Anterior cingulate cortex (tissue), 58 donors: ENCODE data around the gene KIF20A.
"Not testable (repeated sequence)": the region's sequence is repeated elsewhere in the genome, so short reads cannot be mapped to it uniquely, and the experiment has no call there.

Experiments used
- DNase-seq, 58 donors: peaks; one replicate each; lab custom pipeline; 2025; lab: John Stamatoyannopoulos, UW

Gene KIF20A

DNA sequence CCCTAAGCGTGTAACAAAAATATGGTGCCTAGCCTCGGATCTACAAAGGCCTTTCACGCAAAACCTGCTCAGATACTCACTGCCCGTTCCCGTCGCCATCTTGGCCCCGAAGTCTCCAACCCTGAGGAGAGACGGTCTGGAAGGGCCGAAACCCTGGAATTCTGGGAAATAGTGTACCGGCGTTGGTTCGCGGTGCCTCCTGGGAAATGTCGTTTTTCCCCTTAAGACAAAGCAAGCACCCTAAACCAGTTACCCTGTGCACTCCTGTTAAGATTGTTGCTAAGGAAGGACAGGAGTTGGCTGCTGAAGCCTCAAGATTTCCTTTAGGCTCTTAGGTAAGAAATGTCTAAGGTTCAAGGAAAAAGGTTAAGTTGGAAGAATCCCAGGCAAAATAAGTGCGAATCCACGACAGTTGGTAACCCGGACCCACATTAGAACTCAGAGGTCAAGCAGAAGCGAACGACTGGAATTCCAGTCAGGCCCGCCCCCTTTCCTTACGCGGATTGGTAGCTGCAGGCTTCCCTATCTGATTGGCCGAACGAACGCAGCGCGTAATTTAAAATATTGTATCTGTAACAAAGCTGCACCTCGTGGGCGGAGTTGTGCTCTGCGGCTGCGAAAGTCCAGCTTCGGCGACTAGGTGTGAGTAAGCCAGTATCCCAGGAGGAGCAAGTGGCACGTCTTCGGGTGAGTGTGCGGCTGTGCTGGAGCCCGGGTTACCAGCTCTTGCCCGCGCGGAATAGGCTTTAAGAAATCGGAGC lies at the start of gene KIF20A, which contains the start of gene BRD8:
Gene KIF20A, plus strand, starts transcription at position 597 of the 761 bp plus-strand sequence. CDS start 569 bp downstream, outside the sequence.
Gene BRD8, minus strand, starts transcription at position 115 of the 761 bp plus-strand sequence. Its CDS starts 16 bp downstream, at position 99.
- DNase-seq, result peak; percentile 46 to 98 (median 93)

DNA sequence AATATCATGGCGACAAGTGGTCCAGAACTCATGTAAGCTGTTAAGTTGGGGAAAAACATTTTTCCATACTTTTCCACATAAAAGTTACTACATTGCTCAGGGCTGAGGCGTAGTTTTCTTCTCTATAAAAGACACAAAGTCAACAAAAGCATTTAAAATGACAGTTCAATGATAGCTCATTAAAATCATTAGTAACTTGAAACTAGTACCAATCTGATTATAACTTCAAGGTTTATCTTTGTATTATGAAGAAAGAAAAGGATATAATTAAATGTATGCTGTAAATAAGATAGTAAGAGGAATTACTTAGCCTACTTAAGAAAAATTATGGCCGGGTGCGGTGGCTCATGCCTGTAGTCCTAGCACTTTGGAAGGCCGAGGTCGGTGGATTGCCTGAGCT lies 49.6 kb upstream of the KIF20A start:
- DNase-seq, result no peak

DNA sequence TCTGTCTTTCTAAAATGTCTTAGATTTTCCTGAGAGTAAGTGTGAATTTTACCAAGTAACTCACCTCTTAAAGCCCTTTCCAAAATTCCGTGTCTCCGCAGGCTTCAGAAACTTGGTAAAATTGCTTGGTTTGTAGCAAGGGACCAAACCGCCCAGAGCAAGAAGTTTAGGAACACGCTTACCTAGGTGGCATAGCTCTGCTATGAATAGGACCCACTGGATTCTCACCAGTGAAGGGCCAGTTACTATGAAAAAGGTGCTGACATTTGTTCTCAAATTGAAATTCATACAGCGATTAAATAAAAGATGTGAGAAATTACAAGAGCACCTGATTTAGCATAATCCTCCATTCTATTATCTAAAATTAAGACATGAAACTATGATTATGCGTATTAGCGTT lies 46.4 kb upstream of the KIF20A start:
- DNase-seq, result no peak

DNA sequence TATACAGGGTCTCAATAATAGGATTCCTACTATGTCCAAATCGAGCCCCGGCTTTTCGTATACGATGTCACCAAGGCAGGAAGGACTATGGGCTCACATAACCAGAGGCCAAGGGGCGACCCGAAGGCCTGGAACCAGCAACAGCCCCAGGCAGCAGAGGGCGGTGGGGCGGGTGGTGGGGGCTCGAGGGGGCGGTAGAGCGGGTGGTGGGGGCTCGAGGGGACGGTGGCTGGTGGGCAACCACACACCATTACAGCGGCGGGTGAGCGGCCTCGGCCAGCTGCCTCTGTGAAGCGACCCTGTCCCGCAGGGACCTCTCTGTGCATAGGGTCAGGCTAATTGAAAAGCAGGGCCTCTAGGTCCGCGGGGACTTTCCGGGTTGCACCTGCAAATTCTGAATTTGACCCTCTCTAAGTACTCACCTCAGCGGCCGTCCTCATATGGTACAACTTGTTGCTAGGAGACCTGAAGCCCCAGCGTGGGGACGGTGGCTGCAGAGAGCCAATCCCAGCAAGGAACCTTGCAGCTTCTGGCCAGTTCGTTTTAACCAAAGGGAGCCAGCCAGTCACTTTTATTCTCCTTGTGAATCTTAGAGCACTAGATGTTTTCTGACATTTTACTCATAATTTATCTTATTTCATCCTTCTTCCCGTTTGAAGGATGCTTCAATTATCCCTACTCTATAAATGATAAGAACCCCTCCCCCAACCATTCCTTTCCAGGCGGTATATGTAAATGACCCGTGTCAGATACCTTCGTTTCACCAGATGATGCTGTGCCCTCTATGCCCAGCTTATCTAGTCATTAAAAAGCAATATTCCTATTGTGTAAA lies 39.7 kb upstream of the KIF20A start, which contains the start of gene NME5:
Gene NME5, minus strand, starts transcription at position 480 of the 832 bp plus-strand sequence. CDS start 648 bp downstream, outside the sequence.
- peak in 57 of 58 donors; percentile 10 to 86 (median 54) for DNase-seq

DNA sequence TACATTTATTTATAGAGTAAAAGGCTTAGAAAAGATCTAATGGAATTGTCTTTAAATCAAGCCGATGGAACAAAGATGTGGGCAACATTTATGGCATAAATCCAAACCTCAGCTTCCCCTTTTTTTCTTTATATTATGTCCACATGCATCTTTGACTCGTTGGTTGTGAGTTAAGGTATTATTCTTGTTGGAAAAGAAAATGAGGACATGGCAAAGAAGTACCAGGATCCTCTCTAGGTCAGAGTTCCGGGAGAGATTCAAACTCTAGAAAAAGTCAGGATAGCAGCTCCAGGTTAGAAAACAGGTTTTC lies 39.2 kb upstream of the KIF20A start:
- no peak for DNase-seq

DNA sequence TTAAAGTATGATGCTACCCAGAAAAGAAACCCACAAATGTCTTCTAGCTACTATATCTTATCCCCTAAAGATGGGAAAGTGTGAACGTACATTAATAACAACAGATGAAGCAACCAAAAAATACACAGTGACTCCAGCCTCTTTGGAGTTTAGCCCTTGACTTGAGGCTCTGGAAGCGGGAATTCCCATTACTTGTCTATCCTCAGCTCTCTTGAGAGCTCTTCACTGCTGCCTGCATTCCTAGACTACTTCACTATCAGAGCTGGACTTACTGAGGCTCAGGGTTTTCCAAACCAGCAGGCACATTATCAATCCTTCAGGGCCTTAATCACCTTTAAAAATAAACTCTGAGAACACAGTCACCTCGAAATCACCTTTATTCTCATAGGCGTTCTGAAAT lies 38.6 kb upstream of the KIF20A start:
- DNase-seq, result no peak

DNA sequence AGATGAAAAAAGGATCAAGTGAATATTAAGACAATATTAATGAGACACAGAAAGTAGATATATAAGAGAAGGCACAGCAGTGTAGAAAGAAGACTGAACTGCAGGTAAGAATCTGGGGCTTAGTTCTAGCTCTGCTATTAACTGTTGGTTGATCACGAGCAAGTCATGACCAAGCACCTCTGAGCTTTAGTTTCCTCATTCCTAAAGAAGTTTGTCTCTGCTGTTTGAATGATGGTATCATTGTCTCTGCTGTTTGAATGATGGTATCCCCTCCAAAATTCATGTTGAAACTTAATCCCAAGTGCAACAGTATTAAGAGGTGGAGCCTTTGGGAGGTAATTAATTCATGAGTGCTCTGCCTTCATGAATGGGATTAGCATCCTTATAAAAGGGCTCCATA lies 37.2 kb upstream of the KIF20A start:
- no peak for DNase-seq

DNA sequence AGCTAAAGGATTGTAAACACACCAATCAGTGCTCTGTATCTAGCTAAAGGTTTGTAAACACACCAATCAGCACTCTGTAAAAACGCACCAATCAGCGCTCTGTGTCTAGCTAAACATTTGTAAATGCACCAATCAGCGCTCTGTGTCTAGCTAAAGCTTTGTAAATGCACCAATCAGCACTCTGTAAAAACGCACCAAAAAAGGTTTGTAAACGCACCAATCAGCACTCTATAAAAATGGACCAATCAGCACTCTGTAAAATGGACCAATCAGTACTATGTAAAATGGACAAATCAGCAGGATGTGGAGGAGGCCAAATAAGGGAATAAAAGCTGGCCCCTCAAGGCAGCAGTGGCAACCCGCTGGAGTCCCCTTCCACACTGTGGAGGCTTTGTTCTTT lies 35.3 kb upstream of the KIF20A start:
- DNase-seq, result not testable (repeated sequence)

DNA sequence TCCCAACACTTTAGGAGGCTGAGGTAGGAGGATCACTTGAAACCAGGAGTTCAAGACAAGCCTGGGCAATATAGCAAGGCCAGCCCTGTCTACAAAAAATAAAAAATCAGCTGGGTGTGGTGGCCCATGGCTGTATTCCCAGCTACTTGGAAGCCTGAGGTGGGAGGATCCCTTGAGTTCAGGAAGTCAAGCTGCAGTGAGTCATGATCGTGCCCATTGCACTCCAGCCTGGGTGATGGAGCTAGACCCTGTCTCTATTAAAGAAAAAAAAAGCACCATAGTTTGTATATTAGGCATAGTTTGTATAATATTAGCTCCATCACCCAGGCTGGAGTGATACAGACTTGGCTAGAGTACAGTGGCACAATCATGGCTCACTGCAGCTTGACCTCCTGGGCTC lies 30.1 kb upstream of the KIF20A start:
- DNase-seq, result no peak

DNA sequence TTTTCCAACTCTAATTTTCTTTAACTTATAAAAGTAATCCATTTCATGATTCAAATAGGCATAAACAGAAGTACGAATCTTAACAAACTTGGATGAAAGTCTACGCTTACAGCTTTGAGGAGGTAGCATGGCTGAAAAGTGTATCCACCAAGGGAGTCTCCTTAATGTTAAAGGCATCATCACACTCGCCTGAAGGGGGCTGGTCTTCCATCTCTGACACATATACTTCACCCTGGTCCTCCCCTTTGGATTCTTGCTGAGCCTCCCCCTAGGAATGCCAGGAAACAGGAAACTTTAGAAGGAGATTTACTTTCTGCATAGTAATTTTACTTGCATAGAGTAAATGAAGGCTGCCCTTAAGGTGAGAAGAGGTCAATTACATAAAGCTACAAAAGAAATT lies 29.4 kb upstream of the KIF20A start:
- DNase-seq, result no peak

DNA sequence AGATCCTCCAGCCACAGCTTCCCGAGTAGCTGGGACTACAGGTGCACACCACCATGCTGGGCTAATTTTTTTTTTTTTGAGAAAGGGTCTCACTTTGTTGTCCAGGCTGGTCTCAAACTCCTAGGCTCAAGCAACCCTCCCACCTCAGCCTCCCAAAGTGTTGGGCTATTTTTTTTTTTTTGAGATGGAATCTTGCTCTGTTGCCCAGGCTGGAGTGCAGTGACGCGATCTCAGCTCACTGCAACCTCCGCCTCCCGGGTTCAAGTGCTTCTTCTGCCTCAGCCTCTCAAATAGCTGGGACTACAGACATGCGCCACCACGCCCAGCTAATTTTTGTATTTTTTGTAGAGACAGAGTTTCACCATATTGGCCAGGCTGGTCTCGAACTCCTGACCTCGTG lies 22.9 kb upstream of the KIF20A start:
- not testable (repeated sequence) for DNase-seq

DNA sequence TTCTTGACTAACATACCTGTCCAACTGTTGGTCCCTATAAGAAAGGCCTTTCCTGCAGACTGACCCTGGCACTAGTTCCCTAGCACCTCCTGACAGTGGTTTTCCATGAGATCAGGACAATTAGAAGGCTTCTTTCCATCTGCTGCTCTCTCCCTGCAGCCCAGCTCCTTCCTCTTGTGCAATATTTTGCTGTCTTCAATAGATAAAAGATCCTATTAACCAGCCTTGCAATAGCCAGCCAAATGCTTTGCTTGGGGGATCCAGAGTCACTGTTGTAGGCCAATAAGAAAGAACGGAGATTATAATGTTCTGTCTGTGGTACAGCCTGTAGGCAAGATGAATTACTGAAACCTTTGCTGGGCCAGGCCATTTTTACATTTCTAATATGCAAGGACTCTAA lies 21.3 kb upstream of the KIF20A start:
- no peak for DNase-seq

DNA sequence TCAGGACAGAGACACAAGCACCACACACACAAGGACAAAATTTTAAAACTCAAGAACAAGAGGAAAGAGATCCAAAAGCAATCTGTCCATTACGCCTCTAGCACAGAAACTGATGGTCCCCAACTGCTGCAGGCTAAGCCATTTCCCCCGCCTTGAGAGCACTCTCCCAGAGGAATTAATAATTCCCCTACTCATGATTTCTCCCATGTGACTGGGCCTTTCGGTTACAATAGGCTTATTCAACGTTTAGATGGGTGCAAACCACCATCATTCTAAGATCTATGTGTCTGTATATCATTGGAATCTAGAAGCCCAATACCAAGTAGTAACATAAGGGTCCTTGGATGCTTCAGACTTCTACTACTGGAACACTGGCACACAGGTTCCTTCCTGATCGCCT lies 19.2 kb upstream of the KIF20A start:
- peak in 4 of 58 donors; percentile 2 to 24 (median 4) for DNase-seq

DNA sequence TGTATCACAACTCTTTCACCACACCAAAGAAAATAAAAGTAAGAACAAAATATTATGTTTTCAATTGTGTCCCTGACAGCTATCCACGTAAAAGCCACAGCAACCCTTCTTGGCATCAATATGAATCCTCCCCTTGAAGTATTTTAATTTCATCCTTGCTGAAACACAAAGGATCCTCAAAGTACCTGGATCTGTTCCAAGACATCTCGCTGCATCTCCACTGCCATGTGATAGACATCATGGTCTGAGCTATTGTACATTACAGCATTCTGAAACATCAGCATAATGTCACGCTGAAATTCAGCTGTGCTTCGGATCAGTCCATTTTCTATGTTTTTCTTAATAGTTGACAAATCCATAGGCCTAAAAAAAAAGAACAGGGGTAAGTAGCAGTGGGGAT lies 18.2 kb upstream of the KIF20A start:
- no peak for DNase-seq

DNA sequence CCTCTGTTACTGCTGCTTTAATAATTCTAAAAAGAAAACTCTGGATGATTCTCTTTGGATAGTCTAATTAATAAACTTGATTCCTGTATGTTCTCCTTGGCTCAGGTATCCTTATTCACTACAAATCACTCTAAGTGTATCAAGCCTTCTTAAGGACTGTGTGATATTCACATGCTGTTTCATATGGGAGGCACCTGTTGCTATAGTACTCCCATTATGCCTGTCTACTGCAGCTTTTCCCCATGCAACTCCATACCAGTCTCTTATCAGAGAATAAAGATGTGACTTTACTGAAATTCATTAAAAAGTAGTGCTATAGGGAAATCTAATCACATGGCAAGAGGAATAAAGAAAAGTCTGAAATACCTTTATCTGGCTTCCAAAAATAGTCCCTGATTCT lies 15.2 kb upstream of the KIF20A start:
- DNase-seq, result no peak

DNA sequence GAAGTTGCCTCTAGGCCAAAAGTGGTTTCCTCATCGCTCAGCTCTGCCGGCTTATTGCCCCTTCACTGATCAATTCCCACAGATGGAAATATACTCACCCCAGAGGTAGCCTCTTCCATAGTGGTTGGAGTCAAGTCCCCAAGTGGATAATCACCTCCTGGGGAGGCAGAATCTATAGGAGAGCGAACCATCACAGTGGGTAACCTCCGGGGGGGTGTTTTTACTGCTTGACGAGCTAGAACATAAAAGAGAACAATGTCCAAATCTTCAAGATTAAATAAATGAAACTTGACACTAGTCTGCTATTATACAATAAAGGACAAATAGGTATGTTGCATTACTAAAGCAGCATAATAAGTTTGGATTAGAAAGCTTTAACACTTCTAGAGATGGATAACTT lies 9.8 kb upstream of the KIF20A start:
- no peak for DNase-seq

DNA sequence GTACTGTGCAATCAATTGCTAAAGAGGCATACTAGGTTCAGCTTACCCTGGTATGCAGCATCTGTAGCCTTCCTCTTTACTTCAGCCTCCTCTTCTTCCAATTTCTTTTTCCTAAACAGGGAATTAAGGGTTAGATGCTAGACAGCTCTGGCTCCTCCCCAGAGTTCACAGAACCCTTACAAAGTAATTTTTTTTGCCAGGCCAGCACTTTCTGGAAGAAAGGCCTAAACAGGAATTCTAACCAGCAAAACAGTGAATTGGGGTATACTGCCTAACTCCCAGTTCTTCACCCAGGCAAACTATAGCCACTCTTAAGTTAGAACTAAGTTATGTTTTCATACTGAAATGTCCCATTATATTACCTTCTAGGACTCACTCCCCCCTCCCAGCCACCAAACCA lies 8.6 kb upstream of the KIF20A start:
- no peak for DNase-seq

DNA sequence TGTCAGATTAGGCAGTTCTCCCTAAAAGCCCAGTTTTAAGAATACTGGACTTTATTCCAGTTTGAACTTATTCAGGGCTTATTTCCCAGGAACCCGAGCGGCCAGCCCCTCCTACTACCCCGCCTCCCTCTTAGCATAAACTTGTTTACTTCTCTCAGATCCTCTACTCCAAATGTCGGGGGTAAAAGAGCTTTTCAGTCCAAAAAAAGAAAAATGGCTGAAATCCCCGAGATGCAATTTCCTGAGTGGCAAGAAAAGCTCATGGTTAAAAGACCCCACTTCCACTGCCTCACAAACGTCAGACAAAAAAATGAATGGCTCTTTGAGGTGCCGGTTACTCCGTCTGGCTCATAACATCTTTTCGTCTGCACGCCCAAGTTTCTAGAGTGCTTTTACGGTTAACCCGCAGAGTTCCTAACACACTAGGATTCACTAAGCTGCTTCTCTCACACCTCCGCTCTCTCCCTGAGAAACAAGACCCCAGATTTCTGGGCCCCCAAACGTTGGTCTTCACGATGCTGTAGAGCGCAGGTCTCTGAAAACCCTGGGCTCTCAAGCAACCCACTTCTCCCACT lies 884 bp upstream of the KIF20A start:
- peak in 30 of 58 donors; percentile 1 to 46 (median 18) for DNase-seq

DNA sequence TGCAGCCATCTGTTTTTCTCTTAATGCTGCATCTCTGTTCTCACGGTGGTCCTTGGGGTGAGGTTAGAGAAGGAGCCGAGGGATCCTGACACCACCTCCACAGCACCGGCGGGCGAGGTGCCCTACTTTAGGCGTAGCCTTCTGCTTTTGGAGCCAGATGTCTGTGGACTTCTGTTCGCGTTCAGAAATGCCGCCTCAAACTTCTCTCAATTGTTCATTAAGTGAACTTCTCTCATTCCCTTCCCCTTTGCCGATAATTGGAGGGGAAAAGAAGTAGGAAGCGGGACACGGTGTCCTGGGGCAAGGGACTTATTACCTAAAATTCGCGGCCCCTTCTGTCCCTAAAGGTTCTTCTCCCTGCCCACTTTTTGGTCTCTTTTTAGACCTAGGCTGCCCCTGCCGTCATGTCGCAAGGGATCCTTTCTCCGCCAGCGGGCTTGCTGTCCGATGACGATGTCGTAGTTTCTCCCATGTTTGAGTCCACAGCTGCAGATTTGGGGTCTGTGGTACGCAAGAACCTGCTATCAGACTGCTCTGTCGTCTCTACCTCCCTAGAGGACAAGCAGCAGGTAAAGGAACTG lies 455 bp downstream of the KIF20A start:
- no peak for DNase-seq

DNA sequence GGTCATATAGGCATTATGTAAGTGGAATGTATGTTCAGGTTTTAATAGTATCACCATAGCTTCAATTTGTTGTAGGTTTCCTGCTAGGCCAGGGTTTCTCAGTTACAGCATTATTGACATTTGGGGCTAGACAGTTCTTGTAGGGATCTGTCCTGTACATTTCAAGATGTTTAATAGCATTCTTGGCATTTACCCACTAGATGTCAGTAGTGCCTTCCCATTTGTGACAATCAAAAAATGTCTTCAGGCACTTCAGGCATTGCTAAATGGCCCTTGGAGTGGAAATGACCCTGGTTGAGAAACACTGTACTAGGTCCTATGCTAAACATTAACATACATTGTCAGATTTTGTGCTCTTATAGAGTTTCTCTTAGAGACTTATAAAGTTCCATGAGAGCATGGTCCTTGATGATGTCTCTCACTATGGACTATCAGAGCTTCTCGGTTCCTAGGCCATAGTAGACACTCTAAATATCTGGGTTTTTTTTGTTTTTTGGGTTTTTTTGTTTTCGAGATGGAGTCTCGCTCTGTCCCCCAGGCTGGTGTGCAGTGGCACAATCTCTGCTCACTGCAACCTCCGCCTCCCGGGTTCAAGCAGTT lies 1.4 kb downstream of the KIF20A start:
- peak in 1 of 58 donors; percentile 1 for DNase-seq
